ENCODE measurements around the gene NGRN. TPM values are rescaled to one million over a fixed set of nuclear protein-coding genes. Genes with fewer than 3 reads are reported as not detected.

The NGRN gene
- total RNA-seq, 1 donor from 2014 or later = 73.4 TPM

DNA sequence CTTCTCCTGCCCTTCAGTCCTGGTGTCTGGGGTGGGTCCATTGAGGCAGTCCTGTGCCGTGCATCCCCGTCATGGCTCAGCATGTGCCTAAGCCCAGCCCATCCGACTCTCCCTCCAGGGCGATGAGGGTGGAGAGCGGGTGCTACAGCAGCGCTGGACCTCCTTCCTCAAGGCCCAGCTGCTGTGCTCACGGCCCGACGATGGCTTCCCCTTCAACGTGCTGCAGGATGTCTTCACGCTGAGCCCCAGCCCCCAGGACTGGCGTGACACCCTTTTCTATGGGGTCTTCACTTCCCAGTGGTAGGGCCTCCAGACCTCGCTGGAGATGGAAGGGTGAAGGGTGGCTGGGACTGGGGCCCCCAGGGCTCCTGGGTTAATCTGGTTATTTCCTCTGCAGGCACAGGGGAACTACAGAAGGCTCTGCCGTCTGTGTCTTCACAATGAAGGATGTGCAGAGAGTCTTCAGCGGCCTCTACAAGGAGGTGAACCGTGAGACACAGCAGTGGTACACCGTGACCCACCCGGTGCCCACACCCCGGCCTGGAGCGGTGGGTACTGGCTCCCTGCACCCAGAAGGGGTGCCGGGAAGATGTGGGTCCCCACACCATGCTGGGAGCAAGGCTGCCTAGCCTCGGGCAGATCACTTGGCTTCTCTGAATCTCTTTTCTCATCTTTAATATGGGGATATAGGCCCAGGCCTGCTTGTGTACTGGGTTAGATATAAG lies 41.9 kb upstream of the NGRN start:
- no peak for DNase-seq
- intact Hi-C loops (cut with DNase I) = no loop called here

DNA sequence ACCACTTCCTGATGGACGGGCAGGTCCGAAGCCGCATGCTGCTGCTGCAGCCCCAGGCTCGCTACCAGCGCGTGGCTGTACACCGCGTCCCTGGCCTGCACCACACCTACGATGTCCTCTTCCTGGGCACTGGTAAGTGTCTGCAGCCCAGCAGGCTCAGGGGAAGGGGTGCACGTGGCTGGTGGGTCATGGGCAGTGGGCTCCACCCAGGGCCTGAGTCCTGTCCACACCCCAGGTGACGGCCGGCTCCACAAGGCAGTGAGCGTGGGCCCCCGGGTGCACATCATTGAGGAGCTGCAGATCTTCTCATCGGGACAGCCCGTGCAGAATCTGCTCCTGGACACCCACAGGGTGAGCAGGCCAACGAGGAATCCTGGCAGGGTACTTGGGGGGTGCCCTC lies 40.4 kb upstream of the NGRN start:
- DNase-seq (no peak), ATAC-seq (no peak)
- H3K4me1 ChIP-seq = peaks cover 13% of the 10 kb centered on the region
- H3K9me3 ChIP-seq = no peaks in the 10 kb centered on the region
- no peaks in the 10 kb centered on the region for H3K27me3 ChIP-seq (ENCODE audit: low read depth)
- H3K27ac ChIP-seq = no peak overlapping the region
- TF ChIP-seq, protein P1, sequence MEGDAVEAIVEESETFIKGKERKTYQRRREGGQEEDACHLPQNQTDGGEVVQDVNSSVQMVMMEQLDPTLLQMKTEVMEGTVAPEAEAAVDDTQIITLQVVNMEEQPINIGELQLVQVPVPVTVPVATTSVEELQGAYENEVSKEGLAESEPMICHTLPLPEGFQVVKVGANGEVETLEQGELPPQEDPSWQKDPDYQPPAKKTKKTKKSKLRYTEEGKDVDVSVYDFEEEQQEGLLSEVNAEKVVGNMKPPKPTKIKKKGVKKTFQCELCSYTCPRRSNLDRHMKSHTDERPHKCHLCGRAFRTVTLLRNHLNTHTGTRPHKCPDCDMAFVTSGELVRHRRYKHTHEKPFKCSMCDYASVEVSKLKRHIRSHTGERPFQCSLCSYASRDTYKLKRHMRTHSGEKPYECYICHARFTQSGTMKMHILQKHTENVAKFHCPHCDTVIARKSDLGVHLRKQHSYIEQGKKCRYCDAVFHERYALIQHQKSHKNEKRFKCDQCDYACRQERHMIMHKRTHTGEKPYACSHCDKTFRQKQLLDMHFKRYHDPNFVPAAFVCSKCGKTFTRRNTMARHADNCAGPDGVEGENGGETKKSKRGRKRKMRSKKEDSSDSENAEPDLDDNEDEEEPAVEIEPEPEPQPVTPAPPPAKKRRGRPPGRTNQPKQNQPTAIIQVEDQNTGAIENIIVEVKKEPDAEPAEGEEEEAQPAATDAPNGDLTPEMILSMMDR (IDR thresholded peaks at IDR 0.05) = no peak
- H3K36me3 ChIP-seq = peaks cover 88% of the 10 kb centered on the region
- H3K4me3 ChIP-seq = no peak overlapping the region
- intact Hi-C loops (cut with DNase I) = no loop called here

More for the DNA sequence above, 41.9 kb upstream of the NGRN start:
- Histone ChIP-seq H3K4me3 (no peak overlapping the region), H3K9me3 (no peaks in the 10 kb centered on the region), H3K4me1 (peaks cover 15% of the 10 kb centered on the region), H3K27ac (no peak overlapping the region), H3K27me3 (ENCODE audit: low read depth) (no peaks in the 10 kb centered on the region), H3K36me3 (peaks cover 74% of the 10 kb centered on the region)
- TF ChIP-seq, protein P1 (IDR thresholded peaks at IDR 0.05) = no peak
- ATAC-seq = no peak

DNA sequence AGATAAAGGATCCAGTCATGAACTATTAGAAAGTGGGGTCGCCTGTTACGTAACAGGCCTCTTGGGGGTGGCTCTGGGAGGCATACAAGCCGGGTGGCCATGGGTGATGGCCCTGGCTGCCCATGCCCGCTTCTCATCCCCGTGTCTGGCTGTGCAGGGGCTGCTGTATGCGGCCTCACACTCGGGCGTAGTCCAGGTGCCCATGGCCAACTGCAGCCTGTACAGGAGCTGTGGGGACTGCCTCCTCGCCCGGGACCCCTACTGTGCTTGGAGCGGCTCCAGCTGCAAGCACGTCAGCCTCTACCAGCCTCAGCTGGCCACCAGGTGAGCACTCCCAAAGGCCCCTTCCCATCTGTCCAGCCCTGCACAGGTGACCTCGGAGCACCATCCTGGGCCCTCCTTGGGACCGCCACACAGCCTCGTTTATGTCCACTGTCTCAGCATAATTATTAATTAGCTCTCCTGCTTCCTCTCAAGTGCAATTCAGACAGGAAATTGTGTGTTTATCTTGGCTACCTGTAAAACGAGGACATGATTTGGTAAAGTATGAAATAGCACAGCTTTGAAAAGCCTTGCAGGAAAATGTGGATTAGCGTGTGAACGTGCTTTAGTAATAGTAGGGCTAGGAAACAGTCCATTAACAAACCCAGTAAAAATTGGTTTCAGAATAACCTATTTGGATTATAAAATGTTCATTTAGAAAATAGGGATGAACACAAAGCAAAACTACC lies 39.8 kb upstream of the NGRN start:
- DNase-seq = no peak
- Histone ChIP-seq H3K27me3 (ENCODE audit: low read depth) (no peaks in the 10 kb centered on the region), H3K36me3 (peaks cover 94% of the 10 kb centered on the region), H3K27ac (no peak overlapping the region), H3K4me3 (no peak overlapping the region), H3K9me3 (no peaks in the 10 kb centered on the region), H3K4me1 (peaks cover 18% of the 10 kb centered on the region)
- TF ChIP-seq, protein P1 (IDR thresholded peaks at IDR 0.05) = no peak
- peak in 1 of 2 donors; percentile 11 for ATAC-seq
- intact Hi-C loops (cut with DNase I) = no loop called here

DNA sequence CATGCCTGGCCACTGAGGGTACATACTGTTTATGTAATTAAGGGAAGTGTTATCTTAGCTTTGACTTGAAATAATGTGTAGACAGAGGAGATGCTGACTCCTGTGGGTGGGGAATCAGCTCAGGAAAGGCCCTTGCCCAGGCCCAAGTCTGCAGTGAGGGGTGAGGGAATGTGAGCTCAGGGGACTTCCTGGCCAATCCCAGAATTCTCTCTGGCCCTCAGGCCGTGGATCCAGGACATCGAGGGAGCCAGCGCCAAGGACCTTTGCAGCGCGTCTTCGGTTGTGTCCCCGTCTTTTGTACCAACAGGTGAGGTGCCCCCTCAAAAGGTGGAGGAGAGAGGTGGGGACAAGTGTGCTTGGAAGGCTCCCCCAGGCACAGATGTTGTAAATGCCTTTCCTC lies 38.1 kb upstream of the NGRN start:
- H3K27ac ChIP-seq = no peak overlapping the region
- H3K9me3 ChIP-seq = no peaks in the 10 kb centered on the region
- no peak overlapping the region for H3K4me3 ChIP-seq
- DNase-seq (no peak), ATAC-seq (no peak)
- H3K27me3 ChIP-seq (ENCODE audit: low read depth) = no peaks in the 10 kb centered on the region
- TF ChIP-seq, protein P1 (IDR thresholded peaks at IDR 0.05) = no peak
- peaks cover 86% of the 10 kb centered on the region for H3K36me3 ChIP-seq
- H3K4me1 ChIP-seq = peaks cover 25% of the 10 kb centered on the region
- intact Hi-C loops (cut with DNase I) = no loop called here

DNA sequence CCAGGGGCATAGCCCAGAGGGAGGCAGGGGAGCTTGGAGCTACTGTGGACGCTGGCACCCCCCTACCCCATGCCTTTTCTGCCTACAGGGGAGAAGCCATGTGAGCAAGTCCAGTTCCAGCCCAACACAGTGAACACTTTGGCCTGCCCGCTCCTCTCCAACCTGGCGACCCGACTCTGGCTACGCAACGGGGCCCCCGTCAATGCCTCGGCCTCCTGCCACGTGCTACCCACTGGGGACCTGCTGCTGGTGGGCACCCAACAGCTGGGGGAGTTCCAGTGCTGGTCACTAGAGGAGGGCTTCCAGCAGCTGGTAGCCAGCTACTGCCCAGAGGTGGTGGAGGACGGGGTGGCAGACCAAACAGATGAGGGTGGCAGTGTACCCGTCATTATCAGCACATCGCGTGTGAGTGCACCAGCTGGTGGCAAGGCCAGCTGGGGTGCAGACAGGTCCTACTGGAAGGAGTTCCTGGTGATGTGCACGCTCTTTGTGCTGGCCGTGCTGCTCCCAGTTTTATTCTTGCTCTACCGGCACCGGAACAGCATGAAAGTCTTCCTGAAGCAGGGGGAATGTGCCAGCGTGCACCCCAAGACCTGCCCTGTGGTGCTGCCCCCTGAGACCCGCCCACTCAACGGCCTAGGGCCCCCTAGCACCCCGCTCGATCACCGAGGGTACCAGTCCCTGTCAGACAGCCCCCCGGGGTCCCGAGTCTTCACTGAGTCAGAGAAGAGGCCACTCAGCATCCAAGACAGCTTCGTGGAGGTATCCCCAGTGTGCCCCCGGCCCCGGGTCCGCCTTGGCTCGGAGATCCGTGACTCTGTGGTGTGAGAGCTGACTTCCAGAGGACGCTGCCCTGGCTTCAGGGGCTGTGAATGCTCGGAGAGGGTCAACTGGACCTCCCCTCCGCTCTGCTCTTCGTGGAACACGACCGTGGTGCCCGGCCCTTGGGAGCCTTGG lies 37.4 kb upstream of the NGRN start:
- intact Hi-C loops (cut with DNase I) = no loop called here
- DNase-seq (no peak), ATAC-seq (no peak)
- Histone ChIP-seq H3K27ac (no peak overlapping the region), H3K4me1 (peaks cover 32% of the 10 kb centered on the region), H3K4me3 (no peak overlapping the region), H3K9me3 (no peaks in the 10 kb centered on the region), H3K36me3 (peaks cover 80% of the 10 kb centered on the region), H3K27me3 (ENCODE audit: low read depth) (no peaks in the 10 kb centered on the region)
- TF ChIP-seq, protein P1 (IDR thresholded peaks at IDR 0.05) = no peak

Data from lower lobe of right lung (tissue), 2 donors.